Dermis blood vessel endothelial cell (primary cell): ENCODE results near the gene KRTAP9-6. TPM values are rescaled to one million over a fixed set of nuclear protein-coding genes. Genes with fewer than 3 reads are reported as not detected.
"Not testable (repeated sequence)": the region's sequence is repeated elsewhere in the genome, so short reads cannot be mapped to it uniquely, and the experiment has no call there.

ENCODE experiments used
- DNase-seq: peaks from one replicate; pipeline ENCODE4 v3.0.0; 2010
- total RNA-seq: library from RNA; depleted of rRNA; stranded (reverse); fragments of >200 nt; gene quantifications from 2 replicates; pipeline ENCODE4 v1.2.3, GENCODE V29; 2014

KRTAP9-6 gene
- total RNA-seq, 1 donor from 2014 or later, result not detected

DNA sequence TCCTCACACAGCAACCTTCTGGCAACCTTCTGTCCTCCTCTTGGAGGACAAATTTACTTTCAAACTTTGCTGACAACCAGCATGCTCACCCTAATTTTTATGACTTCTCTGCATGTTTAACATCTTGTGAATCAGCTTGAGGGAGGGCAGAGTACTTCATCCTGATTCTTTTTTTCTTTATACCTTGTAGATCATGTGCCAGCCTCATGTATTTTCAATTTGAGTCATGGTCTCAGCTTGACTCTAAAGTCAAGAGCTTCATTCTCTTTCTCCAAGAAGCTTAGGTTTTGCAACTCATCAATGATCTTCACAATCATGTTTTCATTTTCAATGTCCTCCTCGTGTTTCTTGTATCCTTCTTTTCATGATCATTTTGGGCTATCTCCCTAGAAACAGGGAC lies 6.7 kb downstream of the KRTAP9-6 start:
- DNase-seq, result no peak

- not testable (repeated sequence) for DNase-seq
These were observed 10.5 kb downstream of the KRTAP9-6 start, which contains the start of gene KRTAP9-7 for GRCh38 chr17:41275648-41276190. KRTAP9-7 (plus strand) TSS chr17:41275698; CDS start chr17:41275698, 0 bp downstream.

- no peak for DNase-seq
These were observed 13.2 kb downstream of the KRTAP9-6 start for GRCh38 chr17:41278176-41278955.

- no peak for DNase-seq
These were observed 18.9 kb downstream of the KRTAP9-6 start for GRCh38 chr17:41284043-41284442.

GRCh38 chr17:41284546-41284945 lies 19.4 kb downstream of the KRTAP9-6 start:
- DNase-seq, result no peak

DNA sequence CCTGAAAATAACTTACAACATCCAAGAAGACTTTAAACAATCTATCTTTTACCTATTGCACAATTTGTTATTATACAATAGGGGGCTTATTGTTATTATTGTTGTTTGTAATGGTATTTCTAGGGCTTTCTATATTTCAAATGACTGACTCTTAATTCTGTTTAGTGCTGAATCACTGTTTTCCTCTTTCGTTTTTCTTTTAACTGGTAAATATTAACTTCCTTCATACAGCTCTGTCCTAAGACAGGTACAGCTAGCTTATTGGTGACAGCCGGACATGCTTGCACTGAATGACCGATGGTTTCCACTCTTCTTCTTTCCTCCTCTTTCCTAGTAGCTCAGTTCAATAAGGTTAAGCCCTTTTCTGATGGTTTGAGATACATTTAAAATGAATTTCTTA lies 21.9 kb downstream of the KRTAP9-6 start:
- no peak for DNase-seq

DNA sequence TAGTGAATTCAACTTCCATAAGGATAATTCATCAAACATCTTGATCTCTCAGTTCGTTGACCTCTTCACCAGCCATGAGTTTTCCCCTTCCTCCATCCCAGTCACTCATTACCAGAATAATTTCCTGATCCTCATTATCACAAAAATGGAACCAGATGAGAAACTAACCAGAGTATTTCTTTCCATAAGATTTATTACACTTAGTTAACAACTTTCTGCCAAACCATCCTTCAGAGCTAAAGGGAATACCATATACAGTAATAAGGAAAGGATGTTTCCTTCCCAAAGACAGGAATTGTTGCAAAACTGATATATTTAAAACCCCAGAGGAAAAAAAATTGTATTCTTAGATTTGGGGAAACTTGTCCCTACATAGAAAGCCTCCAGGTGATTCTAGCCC lies 28.8 kb downstream of the KRTAP9-6 start:
- no peak for DNase-seq

GRCh38 chr17:41296846-41297245 lies 31.7 kb downstream of the KRTAP9-6 start:
- no peak for DNase-seq

GRCh38 chr17:41298458-41299135 lies 33.4 kb downstream of the KRTAP9-6 start:
- no peak for DNase-seq

- no peak for DNase-seq
These were observed 36.1 kb downstream of the KRTAP9-6 start for GRCh38 chr17:41301204-41301790.

- no peak for DNase-seq
These were observed 37.0 kb downstream of the KRTAP9-6 start, which contains the start of gene KRTAP29-1 for GRCh38 chr17:41301916-41302901. KRTAP29-1 (minus strand) TSS chr17:41302851; CDS start chr17:41302851, 0 bp downstream.

DNA sequence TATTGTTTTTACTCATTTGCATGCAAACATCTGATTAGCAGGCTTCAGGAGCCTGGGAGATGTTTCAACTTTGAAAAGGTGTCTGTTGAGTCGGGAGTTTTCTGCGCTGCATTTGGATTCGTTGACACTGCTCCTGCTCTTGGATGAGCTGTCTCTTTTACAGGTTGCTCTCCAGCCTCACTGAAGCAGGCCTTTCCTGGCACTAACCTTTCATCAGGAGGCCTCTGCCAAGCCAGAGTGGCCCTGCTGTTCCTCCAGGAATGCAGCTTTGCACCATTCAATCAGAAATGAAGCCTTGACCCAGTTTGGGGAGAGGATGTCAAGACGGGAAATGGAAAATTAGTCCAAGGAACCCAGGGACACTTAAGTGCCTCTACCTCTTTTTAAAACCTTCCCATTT lies 37.8 kb downstream of the KRTAP9-6 start:
- no peak for DNase-seq

GRCh38 chr17:41304091-41304490 lies 38.9 kb downstream of the KRTAP9-6 start:
- no peak for DNase-seq

- no peak for DNase-seq
These were observed 42.5 kb downstream of the KRTAP9-6 start for GRCh38 chr17:41307647-41308046.

- DNase-seq, result no peak
These were observed 43.2 kb downstream of the KRTAP9-6 start for GRCh38 chr17:41308251-41308917.

- DNase-seq, result no peak
These were observed 43.8 kb downstream of the KRTAP9-6 start, which contains the start of gene KRTAP16-1 for GRCh38 chr17:41308918-41309359. KRTAP16-1 (minus strand) TSS chr17:41309309; CDS start chr17:41309253, 56 bp downstream.

GRCh38 chr17:41311111-41311510 lies 45.9 kb downstream of the KRTAP9-6 start:
- no peak for DNase-seq

DNA sequence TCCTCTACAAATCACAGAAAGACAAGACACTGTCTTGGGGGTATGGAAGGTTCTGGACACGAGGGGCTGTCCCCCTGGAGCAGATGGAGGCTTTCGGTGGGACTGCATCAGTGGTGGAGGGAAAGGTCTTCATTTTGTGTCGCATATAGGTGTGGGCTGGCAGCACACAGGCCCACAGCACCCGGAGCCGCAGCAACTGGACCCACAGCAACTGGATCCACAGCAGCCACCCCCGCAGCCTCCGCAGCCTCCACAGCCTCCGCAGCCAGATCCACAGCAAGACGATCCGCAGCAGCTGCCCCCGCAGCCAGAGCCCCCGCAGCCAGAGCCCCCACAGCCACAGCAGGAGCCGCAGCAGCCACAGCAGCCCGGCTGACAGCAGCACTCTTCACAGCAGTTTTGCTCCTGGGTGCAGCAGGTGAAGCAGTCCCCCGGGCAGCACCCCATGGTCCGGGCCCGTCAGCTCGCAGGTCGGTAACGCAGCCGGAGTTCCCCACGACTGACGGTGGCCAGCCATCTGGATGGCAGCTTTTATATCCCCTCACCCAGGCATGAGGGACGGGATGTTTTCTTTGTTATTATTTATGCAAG lies 50.1 kb downstream of the KRTAP9-6 start, which contains the start of gene KRTAP17-1:
Gene KRTAP17-1, minus strand, starts transcription at position 507 of the 591 bp plus-strand sequence. Its CDS starts 60 bp downstream, at position 447.
- no peak for DNase-seq
